B cell (primary cell): ENCODE results near the gene USP34. TPM values are rescaled to one million over a fixed set of nuclear protein-coding genes. Genes with fewer than 3 reads are reported as not detected.
"Not testable (repeated sequence)": the region's sequence is repeated elsewhere in the genome, so short reads cannot be mapped to it uniquely, and the experiment has no call there.

Source experiments
- ATAC-seq: fragments of 200-7000 bp; cut with Tn5 transposase; one replicate; pipeline ENCODE4 v1.10.0; 2021; ENCODE audit warnings: low read depth, mild to moderate bottlenecking, moderate number of reproducible peaks, moderate library complexity
- CTCF ChIA-PET: fragments of 350-600 bp; sonication (Branson Sonifier 250); formaldehyde crosslinking; loops from one replicate; lab custom pipeline; 2021; ENCODE audit warnings: antibody characterized with exemption, inconsistent platforms; lab: Charles Lee
- POLR2A ChIA-PET: fragments of 350-600 bp; sonication (Branson Sonifier 250); formaldehyde crosslinking; loops from one replicate; lab custom pipeline; 2021; ENCODE audit warnings: antibody characterized with exemption; lab: Charles Lee
- DNase-seq: peaks from one replicate; pipeline ENCODE4 v3.0.0; 2013
- H2AFZ ChIP-seq: 2 replicates; pipeline ENCODE4 v1.6.1; 2012; ENCODE audit warnings: mild to moderate bottlenecking, low read depth, low read length; ENCODE audit not compliant: insufficient read depth, poor library complexity, severe bottlenecking
- H3K27ac ChIP-seq, 2 donors: 1 replicate in 1 of 2; 2 replicates in 1 of 2; pipeline ENCODE4 v1.5.1; 2012 to 2013; ENCODE audit warnings: low read length in 2 of 2, mild to moderate bottlenecking in 2 of 2, moderate library complexity in 1 of 2
- H3K27me3 ChIP-seq, 4 experiments: fragments of 200-600 bp in 1 of 4; sonication (generic) in 1 of 4; replicated peaks in 1 of 4; 1 replicate in 2 of 4; 2 replicates in 2 of 4; pipeline versions ENCODE4 v1.6.1 to v1.7.0; 2013 to 2016; ENCODE audit warnings: low read length in 3 of 4, mild to moderate bottlenecking in 2 of 4, mixed read lengths in 1 of 4, moderate library complexity in 1 of 4; ENCODE audit not compliant: insufficient read depth in 4 of 4, control insufficient read depth in 3 of 4; ENCODE audit errors: control extremely low read depth in 1 of 4
- H3K36me3 ChIP-seq, 2 experiments: replicated peaks in 1 of 2; 1 replicate in 1 of 2; 2 replicates in 1 of 2; pipeline versions ENCODE4 v1.6.1 to v1.7.1; 2013; ENCODE audit warnings: low read length in 1 of 2; ENCODE audit not compliant: insufficient read depth in 2 of 2, control insufficient read depth in 1 of 2; ENCODE audit errors: control extremely low read depth in 1 of 2, extremely low read depth in 1 of 2
- H3K4me1 ChIP-seq, 2 donors: fragments of 200-600 bp in 1 of 2; sonication (generic) in 1 of 2; 1 replicate in 1 of 2; 2 replicates in 1 of 2; pipeline versions ENCODE4 v1.5.1 to v1.6.1; 2013 to 2017; ENCODE audit warnings: low read length in 2 of 2; ENCODE audit not compliant: control insufficient read depth in 2 of 2, insufficient read depth in 2 of 2
- H3K4me2 ChIP-seq: replicated peaks from 2 replicates; pipeline ENCODE3; 2012; ENCODE audit warnings: mild to moderate bottlenecking, low read depth, low read length; ENCODE audit not compliant: poor library complexity, severe bottlenecking
- H3K4me3 ChIP-seq, 5 experiments: fragments of 200-600 bp in 1 of 5; sonication (generic) in 1 of 5; 1 replicate in 3 of 5; 2 replicates in 2 of 5; pipeline versions ENCODE4 v1.5.1 to v1.7.0; 2011 to 2016; ENCODE audit warnings: low read length in 4 of 5, mild to moderate bottlenecking in 4 of 5, low read depth in 2 of 5, control low read depth in 1 of 5, moderate library complexity in 1 of 5; ENCODE audit not compliant: insufficient read depth in 1 of 5; ENCODE audit errors: control extremely low read depth in 1 of 5, extremely low read depth in 1 of 5
- H3K79me2 ChIP-seq: fragments of 200-600 bp; sonication (generic); one replicate; pipeline ENCODE4 v1.6.0; 2016; ENCODE audit warnings: low read length; ENCODE audit not compliant: control insufficient read depth, insufficient read depth
- H3K9ac ChIP-seq: fragments of 200-600 bp; sonication (generic); 2 replicates; pipeline ENCODE4 v1.6.1; 2017; ENCODE audit warnings: mild to moderate bottlenecking, low read length, moderate library complexity
- H3K9me3 ChIP-seq, 3 donors: one replicate each; pipeline versions ENCODE4 v1.6.1 to v1.7.1; 2013; ENCODE audit warnings: low read length in 2 of 3; ENCODE audit not compliant: control insufficient read depth in 2 of 3, insufficient read depth in 1 of 3; ENCODE audit errors: control extremely low read depth in 1 of 3
- H4K20me1 ChIP-seq: 2 replicates; pipeline ENCODE4 v1.6.0; 2012; ENCODE audit warnings: mild to moderate bottlenecking, low read length; ENCODE audit not compliant: insufficient read depth, control insufficient read depth, poor library complexity, severe bottlenecking
- H3K27ac Mint-ChIP-seq: one replicate; pipeline ENCODE4 v1.8.0; 2021; ENCODE audit warnings: mixed read lengths
- H3K27me3 Mint-ChIP-seq: one replicate; pipeline ENCODE4 v1.8.0; 2021; ENCODE audit warnings: mixed read lengths
- H3K4me1 Mint-ChIP-seq: one replicate; pipeline ENCODE4 v1.8.0; 2021; ENCODE audit warnings: mixed read lengths
- H3K4me3 Mint-ChIP-seq: one replicate; pipeline ENCODE4 v1.8.0; 2021; ENCODE audit warnings: mixed read lengths
- H3K9me3 Mint-ChIP-seq: one replicate; pipeline ENCODE4 v1.8.0; 2022; ENCODE audit warnings: mixed read lengths; ENCODE audit not compliant: insufficient read depth
- CTCF ChIP-seq: fragments of 200-600 bp; IDR thresholded peaks from one replicate; pipeline ENCODE4 v1.8.0; 2022; ENCODE audit warnings: antibody characterized with exemption, mild to moderate bottlenecking
- EZH2 ChIP-seq: IDR thresholded peaks from 2 replicates; pipeline ENCODE4 v1.6.1; 2012; ENCODE audit warnings: borderline replicate concordance, low read depth, mild to moderate bottlenecking, moderate library complexity, low read length; ENCODE audit not compliant: insufficient read depth, poor library complexity, severe bottlenecking
- WGBS: methylation state at CpG from one replicate; pipeline ENCODE4 v1.1.5; 2013; ENCODE audit warnings: missing lambda C conversion rate; ENCODE audit not compliant: insufficient coverage; 5-methylcytosine and 5-hydroxymethylcytosine counted together
- intact Hi-C: fragments of 100-400 bp; cut with micrococcal nuclease; formaldehyde crosslinking; loops from one replicate; pipeline ENCODE4 v1.10.0; 2022
- polyA plus RNA-seq: library from polyadenylated mRNA; depleted of rRNA; stranded (reverse); fragments of >200 nt; gene quantifications from 2 replicates; pipeline ENCODE4 v1.2.3, GENCODE V29; 2012
- total RNA-seq, 2 donors: library from RNA; stranded (reverse); fragments of 120-200 nt in 1 of 2; gene quantifications; 1 replicate in 1 of 2; 2 replicates in 1 of 2; pipeline versions ENCODE4 v1.2.3 to v1.2.4, GENCODE V29; 2013 to 2022

USP34 gene
- total and polyA plus RNA-seq, 2 donors (not counting 1 experiment from before 2014, with no cell fraction given), result 70.3 to 311 TPM

- Histone ChIP-seq H4K20me1 (no peaks in the 10 kb centered on the region), H3K4me2 (no peak overlapping the region), H3K4me1 (no peaks in the 10 kb centered on the region), H3K27me3 (no peaks in the 10 kb centered on the region), H2AFZ (no peak overlapping the region), H3K36me3 (peaks cover 2 to 8% of the 10 kb centered on the region in 2 experiments), H3K79me2 (no peaks in the 10 kb centered on the region), H3K4me3 (no peak overlapping the region), H3K27ac (no peak overlapping the region), H3K9ac (no peak overlapping the region), H3K9me3 (peaks cover 0 to 3% (median 0%) of the 10 kb centered on the region in 3 donors)
- Mint-ChIP-seq H3K27me3 (no peaks in the 10 kb centered on the region), H3K4me1 (no peaks in the 10 kb centered on the region), H3K9me3 (no peaks in the 10 kb centered on the region), H3K4me3 (no peak overlapping the region), H3K27ac (no peak overlapping the region)
- POLR2A ChIA-PET, result interaction anchor here (0.8 kb wide), 1 partner anchor 249 kb away, joined by 7 read pairs; no protein-coding TSS in a partner anchor
- DNase-seq (no peak), ATAC-seq (no peak)
- CTCF ChIA-PET, result no interaction called here
- WGBS, result 96% methylated on average over 7 of the region's 12 CpGs
- intact Hi-C loops, result no loop called here
- TF ChIP-seq CTCF (no peak), EZH2 (no peak)
Measured at GRCh38 chr2:61398413-61398812, 72.5 kb downstream of the USP34 start.

GRCh38 chr2:61396005-61396404 lies 74.9 kb downstream of the USP34 start:
- Histone ChIP-seq H3K36me3 (peaks cover 0 to 11% of the 10 kb centered on the region in 2 experiments), H3K79me2 (peaks cover 1% of the 10 kb centered on the region), H3K4me2 (no peak overlapping the region), H3K27ac (no peak overlapping the region), H3K27me3 (no peaks in the 10 kb centered on the region), H3K4me1 (no peaks in the 10 kb centered on the region), H2AFZ (no peak overlapping the region), H3K9me3 (peaks cover 0 to 3% (median 0%) of the 10 kb centered on the region in 3 donors), H3K4me3 (no peak overlapping the region), H3K9ac (no peak overlapping the region), H4K20me1 (no peaks in the 10 kb centered on the region)
- WGBS, result 100% methylated on average over 1 of the region's 4 CpGs
- POLR2A ChIA-PET, result no interaction called here
- TF ChIP-seq CTCF, result no peak
- TF ChIP-seq EZH2, result no peak
- ATAC-seq, result no peak
- CTCF ChIA-PET, result no interaction called here
- Mint-ChIP-seq H3K9me3 (no peaks in the 10 kb centered on the region), H3K4me1 (no peaks in the 10 kb centered on the region), H3K4me3 (no peak overlapping the region), H3K27me3 (no peaks in the 10 kb centered on the region), H3K27ac (no peak overlapping the region)
- DNase-seq, result no peak
- intact Hi-C loops, result no loop called here

- H3K27ac Mint-ChIP-seq, H3K9me3 Mint-ChIP-seq, CTCF ChIA-PET, H3K4me1 Mint-ChIP-seq, H3K27me3 ChIP-seq, H3K27ac ChIP-seq, ATAC-seq, H3K9ac ChIP-seq, H3K27me3 Mint-ChIP-seq, H3K4me3 ChIP-seq, DNase-seq, H3K4me3 Mint-ChIP-seq, H2AFZ ChIP-seq, H3K9me3 ChIP-seq, H4K20me1 ChIP-seq, H3K4me1 ChIP-seq, intact Hi-C loops, POLR2A ChIA-PET, H3K4me2 ChIP-seq: not testable (repeated sequence)
- WGBS, result no CpG with 5 or more reads among the region's 7 CpGs
- Histone ChIP-seq H3K36me3 (peaks cover 7 to 21% of the 10 kb centered on the region in 2 experiments), H3K79me2 (peaks cover 21% of the 10 kb centered on the region)
Measured at GRCh38 chr2:61387588-61387987, 83.3 kb downstream of the USP34 start.
